Ovary (tissue), 3 donors: Measurements from ENCODE around the gene ZNF132.

Source experiments
- CTCF ChIP-seq, 3 donors: fragments of 450-650 bp in 2 of 3; fragments of 200-600 bp in 1 of 3; IDR thresholded peaks; one replicate each; pipeline versions ENCODE4 v1.5.1 to v1.8.0; 2016 to 2022; ENCODE audit warnings: antibody characterized with exemption in 3 of 3, mild to moderate bottlenecking in 1 of 3
- EP300 ChIP-seq: sonication (generic); formaldehyde crosslinking; IDR thresholded peaks from one replicate; pipeline ENCODE4 v1.6.1; 2017; ENCODE audit warnings: antibody characterized with exemption
- POLR2A ChIP-seq: fragments of 450-650 bp; IDR thresholded peaks from one replicate; pipeline ENCODE4 v1.6.1; 2017; ENCODE audit warnings: antibody characterized with exemption, mild to moderate bottlenecking, moderate library complexity
- donor health status: DM: no; HTN: no; CAD: no.

DNA sequence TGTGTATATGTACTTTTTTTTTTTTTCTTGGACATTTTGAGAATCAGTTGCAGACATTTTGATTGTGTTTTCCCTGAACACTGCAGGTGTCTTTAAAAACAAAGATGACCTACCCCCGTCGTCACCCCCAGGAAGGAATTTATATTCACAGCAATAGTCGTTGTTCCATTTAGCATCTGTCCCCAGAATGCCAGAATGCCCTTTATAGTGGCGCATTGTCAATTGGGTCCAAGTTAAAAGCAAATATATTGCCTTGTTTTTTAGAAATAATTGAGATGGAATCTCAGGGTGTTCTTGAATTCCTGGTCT is 46.3 kb downstream of the ZNF132 start:
- TF ChIP-seq CTCF (IDR thresholded peaks at IDR 0.05) (no peak), POLR2A (no peak), EP300 (no peak)
